ENCODE results near the gene BCL11B.

The BCL11B gene

DNA sequence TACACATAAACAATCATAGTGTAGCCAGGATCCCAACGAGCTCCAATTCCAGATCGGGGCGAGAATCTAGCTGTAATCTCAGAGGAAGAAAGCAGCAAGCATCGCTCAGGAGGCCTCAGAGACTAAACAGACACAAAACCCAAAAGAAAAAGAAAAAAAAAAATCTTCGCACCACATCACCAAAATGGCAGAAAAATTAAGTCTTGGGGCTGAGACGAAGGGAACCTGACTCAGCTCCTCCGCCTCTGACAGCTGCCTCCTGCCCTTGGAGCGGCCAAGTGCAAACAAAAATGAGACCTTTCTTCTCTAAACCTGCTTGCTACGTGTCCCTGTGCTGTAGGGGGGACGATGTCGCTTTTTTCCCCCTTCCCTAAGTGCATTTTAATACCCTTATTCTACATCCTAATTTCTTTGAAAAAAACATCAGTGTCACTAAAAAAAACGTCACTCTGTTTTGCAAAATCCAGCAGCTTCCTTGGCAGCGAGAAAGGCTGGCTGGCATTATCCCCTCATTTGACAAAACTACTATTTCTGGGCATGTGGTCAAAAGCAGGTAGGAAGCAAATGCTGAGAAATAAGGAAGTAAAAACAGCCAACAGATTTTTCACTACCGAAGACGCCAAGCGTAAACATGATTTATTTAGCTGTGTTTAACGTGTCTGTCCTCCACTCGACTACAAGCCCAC is 30.5 kb downstream of the BCL11B start:
- TF ChIP-seq, protein P1, sequence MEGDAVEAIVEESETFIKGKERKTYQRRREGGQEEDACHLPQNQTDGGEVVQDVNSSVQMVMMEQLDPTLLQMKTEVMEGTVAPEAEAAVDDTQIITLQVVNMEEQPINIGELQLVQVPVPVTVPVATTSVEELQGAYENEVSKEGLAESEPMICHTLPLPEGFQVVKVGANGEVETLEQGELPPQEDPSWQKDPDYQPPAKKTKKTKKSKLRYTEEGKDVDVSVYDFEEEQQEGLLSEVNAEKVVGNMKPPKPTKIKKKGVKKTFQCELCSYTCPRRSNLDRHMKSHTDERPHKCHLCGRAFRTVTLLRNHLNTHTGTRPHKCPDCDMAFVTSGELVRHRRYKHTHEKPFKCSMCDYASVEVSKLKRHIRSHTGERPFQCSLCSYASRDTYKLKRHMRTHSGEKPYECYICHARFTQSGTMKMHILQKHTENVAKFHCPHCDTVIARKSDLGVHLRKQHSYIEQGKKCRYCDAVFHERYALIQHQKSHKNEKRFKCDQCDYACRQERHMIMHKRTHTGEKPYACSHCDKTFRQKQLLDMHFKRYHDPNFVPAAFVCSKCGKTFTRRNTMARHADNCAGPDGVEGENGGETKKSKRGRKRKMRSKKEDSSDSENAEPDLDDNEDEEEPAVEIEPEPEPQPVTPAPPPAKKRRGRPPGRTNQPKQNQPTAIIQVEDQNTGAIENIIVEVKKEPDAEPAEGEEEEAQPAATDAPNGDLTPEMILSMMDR (IDR thresholded peaks at IDR 0.05; ENCODE audit: low read depth, low read length) = no peak
- no peak overlapping the region for H3K4me3 ChIP-seq (ENCODE audit: low read depth, low read length)
- in situ Hi-C loops (cut with HindIII; ENCODE audit: low sequenced_read_pairs) = no loop called here
- DNase-seq (ENCODE audit: low read depth, low spot score) = no peak

DNA sequence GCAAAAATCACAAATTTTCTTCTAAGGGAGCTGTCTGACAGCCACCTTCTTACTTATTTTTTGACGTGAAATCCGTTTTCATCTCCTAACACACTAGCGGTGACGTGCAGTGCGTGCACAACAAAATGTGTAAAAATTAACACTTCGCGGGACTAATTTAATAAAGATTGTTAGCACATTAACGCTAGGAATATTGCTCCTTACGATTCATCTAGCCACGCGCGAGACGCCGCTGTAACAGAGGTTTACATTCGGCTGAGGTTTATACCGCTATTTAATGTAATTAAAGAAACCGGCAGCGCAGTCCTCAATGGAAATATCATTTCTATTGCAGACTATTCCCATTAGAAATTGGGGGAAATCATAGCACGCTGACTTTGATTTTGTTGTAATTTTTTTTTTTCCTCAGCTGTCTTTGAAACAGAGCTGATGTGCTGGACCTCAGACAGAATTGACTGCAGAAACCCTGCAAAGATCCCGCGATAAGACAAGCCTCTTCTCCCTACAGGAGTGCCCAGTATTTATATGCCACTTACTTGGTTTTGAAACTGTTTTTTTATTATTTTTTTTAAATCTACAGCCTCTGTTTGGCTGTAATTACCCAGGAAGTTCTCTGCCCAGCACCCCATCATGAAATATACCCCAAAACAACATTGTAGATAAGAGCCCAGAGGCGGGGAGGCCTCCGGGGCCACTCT is 31.2 kb downstream of the BCL11B start:
- TF ChIP-seq, protein P1 (IDR thresholded peaks at IDR 0.05; ENCODE audit: low read depth, low read length) = no peak
- no peak for DNase-seq (ENCODE audit: low read depth, low spot score)
- in situ Hi-C loops (cut with HindIII; ENCODE audit: low sequenced_read_pairs) = no loop called here
- H3K4me3 ChIP-seq (ENCODE audit: low read depth, low read length) = no peak overlapping the region

DNA sequence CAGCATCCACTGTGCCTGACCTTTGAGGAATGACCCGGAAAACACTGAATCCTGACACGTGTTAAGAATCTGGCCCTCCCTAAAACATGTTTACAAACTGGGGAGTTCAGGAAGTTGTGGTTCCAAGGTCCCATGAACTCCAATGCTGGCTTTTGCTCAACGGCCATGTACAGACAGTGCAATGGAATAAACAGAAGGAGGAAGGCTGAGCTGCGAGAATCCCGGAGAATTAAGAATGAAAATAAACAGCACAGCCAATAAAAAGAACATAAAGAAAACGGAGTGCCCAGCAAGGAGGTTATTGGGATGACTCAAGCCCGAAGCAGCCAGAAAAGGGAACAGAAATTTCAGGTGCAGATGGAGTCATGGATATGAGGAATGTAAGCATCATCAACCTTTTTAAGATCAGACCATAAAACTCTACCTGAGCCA is 32.3 kb downstream of the BCL11B start:
- in situ Hi-C loops (cut with HindIII; ENCODE audit: low sequenced_read_pairs) = no loop called here
- TF ChIP-seq, protein P1 (IDR thresholded peaks at IDR 0.05; ENCODE audit: low read depth, low read length) = no peak
- no peak overlapping the region for H3K4me3 ChIP-seq (ENCODE audit: low read depth, low read length)
- no peak for DNase-seq (ENCODE audit: low read depth, low spot score)

DNA sequence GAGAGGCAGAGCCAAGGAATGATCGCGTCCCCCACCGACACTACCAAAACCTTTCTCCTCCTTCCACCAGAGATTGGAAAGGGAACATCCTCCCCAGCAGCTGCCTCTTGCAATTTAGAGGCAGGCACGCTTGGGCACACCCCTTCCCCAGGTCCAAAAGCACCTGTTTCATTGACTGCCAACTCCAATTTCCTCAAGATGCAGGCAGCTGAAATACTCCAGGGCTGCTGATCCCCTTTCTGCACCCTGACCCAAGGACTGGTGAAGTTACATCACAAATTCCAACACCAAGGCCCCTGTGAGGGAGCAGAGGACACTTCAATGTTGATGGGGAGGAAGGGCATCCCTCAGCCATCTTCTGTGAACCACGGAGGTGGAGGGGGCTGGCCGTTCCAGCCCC is 33.8 kb downstream of the BCL11B start:
- H3K4me3 ChIP-seq (ENCODE audit: low read depth, low read length) = no peak overlapping the region
- in situ Hi-C loops (cut with HindIII; ENCODE audit: low sequenced_read_pairs) = no loop called here
- no peak for DNase-seq (ENCODE audit: low read depth, low spot score)
- TF ChIP-seq, protein P1 (IDR thresholded peaks at IDR 0.05; ENCODE audit: low read depth, low read length) = no peak

DNA sequence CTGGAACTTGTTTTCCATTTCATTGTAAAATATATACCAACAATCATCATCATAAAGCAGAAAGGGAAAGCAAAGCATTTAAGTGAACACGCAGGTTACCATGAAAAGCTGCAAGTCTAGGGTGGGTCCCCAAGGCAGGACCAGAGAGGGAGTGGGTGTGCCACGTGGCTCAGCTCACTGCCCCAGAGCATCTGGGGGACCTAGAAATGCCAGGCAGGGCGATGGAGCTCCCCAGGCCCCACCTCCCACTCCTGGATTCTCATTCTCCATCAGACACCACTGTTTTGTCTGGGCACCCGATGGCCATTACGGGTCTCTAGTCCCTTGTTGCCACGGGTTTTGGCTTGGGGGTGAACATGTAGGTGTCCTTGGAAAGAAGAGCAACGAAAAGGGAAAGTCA is 34.7 kb downstream of the BCL11B start:
- TF ChIP-seq, protein P1 (IDR thresholded peaks at IDR 0.05; ENCODE audit: low read depth, low read length) = no peak
- in situ Hi-C loops (cut with HindIII; ENCODE audit: low sequenced_read_pairs) = no loop called here

DNA sequence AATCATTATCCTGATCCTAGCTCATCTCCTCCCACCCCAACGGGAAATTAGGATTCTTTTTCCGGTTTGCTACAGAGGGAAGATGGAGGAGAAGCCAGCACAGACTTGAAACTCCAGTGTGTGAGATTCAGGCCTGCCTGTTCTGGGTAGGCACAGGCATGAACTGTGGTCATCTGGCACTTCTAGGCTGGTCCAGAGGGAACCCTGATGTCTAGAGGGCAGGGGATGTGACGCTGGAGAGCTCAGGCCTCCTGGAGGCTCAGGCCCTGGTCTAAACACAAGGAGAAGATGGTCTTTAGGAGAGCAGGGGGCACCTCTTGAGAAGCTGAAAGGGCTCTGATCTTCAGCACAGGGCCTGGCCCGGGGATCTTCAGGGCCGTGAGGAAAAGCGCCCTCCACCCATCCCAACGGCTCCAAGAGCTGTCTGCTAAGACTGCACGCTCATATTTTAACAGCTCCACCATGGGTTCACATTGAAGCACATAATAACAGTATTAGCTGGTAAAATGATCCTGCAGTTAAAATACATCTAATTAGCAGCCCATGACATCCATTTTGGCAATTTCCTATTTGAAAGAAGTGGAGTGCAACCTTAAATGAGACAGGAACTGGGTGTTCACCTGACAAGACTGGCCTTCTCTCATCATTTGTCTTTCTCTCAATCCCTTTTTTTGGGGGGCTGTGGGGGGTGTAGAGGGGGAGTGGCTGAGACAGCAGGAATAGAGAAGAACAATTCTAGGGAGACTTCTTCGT is 35.4 kb downstream of the BCL11B start:
- TF ChIP-seq, protein P1 (IDR thresholded peaks at IDR 0.05; ENCODE audit: low read depth, low read length) = no peak
- DNase-seq (ENCODE audit: low read depth, low spot score) = no peak
- in situ Hi-C loops (cut with HindIII; ENCODE audit: low sequenced_read_pairs) = no loop called here
- no peak overlapping the region for H3K4me3 ChIP-seq (ENCODE audit: low read depth, low read length)

More for the DNA sequence above, 34.7 kb downstream of the BCL11B start:
- no peak overlapping the region for H3K4me3 ChIP-seq (ENCODE audit: low read depth, low read length)
- no peak for DNase-seq (ENCODE audit: low read depth, low spot score)

Data from astrocyte of the spinal cord (primary cell).